Measurements from ENCODE around the gene ITGA6.

The ITGA6 gene

DNA sequence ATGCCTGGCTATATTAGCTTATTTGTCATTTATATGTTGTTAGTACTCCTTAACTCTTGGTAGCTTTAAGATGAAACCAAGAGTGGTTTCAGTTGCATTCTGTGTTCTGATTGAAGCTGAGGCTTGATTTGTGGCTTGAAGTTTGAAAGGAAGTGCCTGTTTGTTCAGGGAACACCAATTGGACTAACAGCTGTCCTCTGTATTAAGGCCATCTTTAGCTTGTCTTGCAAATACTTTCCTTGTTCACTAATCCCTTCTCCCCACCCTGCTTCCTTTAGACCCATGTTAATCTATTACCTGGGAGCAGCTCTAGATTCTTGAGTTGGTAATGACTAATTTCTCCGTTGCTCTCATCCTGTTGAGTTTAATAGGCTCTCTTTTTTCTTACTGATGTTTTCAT, 13.4 kb downstream of the ITGA6 start:
- no peak for DNase-seq (ENCODE audit: low spot score)

DNA sequence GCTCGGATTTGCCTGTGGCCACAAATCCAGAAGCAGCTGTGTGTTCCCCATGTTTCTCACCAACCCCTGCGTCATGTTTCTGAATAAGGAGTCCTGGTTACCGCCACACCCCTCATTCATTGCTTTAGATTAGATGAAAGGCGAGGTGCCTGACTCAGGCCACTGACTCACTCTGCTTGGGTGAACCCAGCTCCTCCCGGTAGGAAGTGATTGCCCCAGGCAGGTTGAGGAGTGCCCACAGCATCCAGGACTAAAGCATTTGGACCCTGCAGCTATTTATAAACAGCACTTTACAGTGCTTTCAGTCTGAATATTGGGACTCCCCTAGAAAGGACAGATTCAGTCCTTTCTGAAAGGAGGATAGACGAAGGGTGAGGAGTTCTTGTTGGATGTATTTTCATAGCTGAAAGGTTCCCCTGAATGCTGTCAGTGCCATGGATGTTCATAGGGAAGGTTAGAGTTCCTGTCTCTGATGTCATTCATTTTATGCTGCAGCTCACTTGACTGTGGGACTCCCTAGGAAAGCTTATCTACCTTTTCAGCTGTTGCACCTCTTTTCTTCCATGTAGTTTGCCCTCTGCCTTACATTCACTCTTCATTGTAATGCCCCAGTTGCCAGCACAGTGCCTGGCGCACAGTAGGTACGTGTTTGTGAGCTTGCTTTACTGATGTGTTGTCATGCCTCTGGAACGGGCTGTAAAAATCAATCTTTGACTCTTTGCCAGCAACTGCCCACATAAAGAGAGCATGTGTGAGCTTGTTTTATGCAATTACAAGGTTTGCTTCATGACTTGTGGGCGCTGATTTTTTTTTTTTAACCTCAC, 14.9 kb downstream of the ITGA6 start:
- peak; percentile 89 for DNase-seq (ENCODE audit: low spot score)

DNA sequence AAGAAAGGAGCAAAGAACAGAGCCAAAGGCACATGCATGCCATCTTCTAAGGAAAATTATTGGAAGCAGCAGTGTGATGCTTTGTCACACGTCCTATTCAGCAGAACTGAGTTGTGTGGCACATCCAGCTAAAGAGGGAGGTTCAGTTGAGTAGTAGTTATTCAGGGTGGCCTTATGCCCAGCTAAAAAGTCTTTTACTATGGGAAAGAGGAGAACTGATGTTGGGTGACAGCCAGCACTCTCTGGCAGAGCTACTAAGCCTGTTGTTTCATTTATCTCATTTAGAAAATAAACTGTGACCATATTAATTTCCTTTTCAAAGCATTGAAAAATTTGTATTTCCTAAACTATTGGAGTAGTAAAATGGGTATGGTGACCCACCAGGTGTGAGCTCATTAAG, 18.5 kb downstream of the ITGA6 start:
- DNase-seq (ENCODE audit: low spot score), result no peak

DNA sequence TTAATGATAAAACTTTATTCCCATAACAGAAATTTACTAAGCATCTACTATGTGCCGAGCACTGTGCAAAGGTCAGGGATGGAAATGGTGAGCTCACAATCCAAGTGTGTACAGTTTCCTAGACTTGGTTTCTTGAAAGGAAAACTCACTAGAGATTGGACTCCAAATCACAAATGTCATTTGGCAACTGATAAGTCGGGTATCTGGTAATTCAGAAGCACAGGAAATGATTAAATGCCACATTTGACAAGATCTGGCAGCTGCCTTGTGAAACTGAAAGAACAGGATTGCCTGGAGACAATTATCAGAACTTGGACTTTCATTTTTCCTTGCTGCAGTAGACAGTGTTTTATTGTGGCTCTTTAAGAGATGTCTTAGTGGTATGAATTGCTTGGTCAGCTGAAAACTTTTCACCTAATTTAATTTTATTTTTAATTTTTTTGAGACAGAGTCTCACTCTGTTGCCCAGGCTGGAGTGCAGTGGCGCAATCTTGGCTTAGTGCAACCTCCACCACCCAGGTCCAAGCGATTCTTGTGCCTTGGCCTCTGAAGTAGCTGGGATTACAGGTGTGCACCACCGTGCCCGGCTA, 19.2 kb downstream of the ITGA6 start:
- no peak for DNase-seq (ENCODE audit: low spot score)

DNA sequence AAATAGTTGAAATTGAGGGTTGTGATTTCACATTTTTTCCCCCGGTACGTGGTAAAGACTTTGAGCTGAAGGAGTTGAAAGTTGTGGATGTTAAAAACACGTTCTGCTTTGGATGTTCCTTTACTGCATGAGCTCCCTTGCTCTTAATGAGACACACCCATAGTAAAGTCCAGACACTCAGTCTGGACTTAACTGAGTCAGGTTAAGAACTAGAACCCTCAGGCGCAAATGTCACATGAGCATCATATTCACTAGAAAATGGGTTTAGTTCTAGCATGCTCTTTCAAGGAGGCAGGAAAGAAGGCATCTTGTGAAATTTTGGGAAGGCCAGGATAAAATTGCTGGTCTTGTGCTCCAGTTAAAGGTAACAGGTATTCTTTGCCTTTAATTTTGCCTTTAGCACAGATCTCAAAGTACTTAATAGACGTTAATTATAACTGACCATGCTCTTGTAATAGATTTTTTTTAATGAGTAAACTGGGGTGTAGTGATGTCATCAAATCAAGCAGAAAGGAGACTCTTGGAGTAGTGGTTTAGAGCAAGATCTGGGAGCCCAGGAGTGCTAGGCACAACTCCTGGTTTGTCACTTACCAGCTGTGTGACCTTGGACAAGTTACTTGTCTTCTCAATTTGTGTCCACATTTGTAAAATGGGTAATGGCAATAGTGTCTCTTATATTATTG, 20.6 kb downstream of the ITGA6 start:
- DNase-seq (ENCODE audit: low spot score), result no peak

DNA sequence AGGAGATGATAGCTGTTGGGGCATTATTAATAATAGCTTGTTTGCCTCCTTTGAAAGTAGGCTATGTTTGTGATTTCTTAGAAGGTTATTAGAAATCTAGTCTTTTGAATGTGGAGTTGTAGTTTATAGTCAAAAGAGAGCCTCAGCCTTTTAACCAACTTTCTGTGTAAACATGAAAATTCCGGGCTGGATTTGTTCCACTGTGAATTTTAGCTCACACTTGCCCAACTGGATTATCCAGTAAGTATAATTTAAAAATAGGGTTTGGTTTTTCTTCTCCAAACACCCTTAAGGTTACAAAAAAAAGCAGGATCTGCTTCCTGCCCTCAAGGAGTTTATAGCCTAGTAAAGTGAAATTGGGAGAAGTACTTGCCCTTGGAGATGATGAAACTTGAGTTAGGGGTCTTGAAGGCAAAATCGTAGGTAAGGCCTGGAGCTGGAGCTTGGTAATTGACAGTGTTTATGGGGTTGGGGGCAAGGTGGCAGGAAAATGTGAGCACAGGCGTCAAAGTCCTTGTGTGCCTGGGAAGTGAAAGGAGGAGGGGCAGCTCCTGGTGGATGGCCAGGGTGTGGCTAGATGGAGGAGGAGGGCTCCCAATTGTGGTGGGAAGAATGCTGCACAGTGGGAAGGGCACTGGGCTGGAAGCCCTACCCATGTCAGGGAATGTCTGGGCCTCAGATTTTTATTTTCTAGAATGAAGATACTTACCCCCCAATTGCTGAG, 21.3 kb downstream of the ITGA6 start:
- no peak for DNase-seq (ENCODE audit: low spot score)

DNA sequence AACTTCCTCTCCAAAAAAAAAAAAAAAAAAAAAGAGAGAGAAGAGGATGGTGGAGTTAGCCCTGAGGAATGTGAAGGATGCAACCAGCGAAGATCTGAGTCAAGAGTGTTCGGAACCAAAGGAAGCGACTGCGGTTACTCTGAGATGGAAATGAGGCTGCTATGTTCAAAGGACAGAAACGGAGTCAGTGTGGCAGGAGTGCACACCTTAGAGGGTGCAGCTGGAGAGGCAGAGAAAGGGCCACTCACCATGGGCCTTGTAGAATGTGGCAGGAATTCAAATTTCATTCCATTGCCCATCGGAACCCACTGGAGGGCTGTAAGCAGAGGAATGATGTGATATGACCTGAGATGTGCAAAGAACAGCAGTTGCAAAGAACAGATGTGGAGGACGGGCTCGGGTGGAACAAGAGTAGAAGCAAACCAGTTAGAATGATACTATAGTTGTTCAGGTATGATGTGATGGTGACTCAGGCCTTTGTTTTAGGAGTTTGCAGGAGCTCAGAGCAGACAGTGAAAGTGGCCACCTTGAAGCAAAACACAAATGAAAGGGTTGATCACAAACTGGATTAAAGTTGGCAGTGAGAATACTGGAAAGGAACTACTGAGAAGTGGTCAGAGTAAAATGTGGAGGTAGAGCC, 22.6 kb downstream of the ITGA6 start:
- peak; percentile 48 for DNase-seq (ENCODE audit: low spot score)

DNA sequence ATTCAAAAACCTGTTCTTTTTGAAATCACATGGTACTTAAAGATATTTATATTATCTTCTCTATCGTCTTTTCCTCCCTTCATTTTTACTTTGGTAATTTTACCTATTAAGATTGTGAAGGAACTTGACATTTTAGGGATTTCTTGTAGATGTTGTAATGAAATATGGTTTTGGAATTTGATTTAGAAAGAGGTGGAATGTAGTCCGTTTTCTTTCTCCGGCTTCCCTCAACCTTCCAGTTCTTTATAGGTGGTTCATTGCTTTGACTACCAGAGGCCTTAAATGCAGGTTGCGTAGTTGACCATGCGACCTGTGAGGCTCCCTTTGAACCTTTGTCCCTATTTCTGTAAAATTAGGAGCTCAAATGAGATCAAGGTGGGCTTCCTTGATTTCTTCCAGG, 24.5 kb downstream of the ITGA6 start:
- no peak for DNase-seq (ENCODE audit: low spot score)

DNA sequence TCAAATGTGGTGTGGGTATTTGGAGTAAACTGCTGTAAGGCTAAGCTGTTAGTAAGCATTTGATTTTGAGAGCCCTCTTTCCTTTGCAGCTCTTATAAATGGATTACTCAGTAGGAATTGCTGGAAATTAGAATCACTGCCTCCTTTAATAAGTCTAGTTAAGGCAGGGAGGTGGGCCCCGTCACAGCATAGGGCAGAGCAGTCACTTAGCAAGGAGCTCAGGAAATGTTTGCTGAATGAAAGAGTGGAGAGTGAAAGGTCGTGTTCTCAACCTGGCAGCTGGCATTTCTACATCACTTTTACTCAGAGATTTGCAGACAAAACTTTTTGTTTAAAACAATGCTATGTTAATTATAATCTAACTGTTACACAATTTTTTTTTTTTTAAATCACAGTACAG, 25.5 kb downstream of the ITGA6 start:
- no peak for DNase-seq (ENCODE audit: low spot score)

DNA sequence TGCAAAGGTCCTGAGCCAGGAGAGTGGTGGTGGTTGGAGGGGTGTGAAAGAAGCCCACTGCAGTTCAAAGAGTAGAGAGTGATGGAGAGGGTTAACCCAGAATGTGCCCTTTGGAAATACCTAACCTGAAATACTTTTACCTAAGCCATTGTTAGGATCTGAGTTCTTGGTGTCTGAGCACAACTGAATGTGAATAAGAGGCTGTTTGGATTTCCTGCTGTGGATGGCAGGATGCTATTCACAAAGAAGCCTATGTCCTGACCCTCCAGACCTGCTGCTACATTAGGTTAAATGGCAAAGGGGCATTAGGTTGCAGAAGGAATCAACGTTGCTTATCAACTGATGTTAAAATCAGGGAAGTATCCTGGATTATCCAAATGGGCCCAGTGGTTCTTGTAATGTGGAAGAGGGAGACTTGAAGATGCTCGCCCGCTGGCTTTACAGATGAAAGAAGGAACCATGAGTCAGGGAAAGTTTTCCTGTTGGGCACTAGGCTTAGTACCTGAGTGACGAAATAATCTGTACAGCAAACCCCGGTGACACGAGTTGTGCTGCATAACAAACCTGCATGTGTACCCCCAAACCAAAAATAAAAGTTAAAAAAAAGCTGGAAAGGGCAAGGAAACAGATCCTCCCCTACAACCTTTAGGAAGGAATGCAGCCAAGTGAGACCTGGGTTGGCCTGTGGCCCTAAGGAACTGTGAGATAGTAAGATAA, 27.2 kb downstream of the ITGA6 start:
- DNase-seq (ENCODE audit: low spot score), result no peak

DNA sequence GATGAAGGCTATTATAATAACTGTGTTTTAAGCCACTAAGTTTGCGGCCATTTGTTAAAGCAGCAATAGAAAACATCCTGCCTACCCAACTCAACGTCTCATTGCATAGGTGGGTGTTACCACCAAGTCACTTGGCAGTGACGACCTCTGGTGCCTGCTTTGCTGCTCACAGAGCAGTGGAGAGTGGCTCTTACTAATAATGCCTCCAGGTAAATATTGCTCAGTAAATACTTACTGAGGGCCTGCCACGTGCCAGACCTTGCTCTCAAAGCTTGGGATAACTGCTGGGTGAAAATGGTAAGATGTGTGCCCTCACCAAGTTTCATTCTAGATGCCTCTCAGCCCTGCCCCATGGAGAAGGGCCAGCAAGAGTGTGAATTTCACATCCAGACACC, 27.7 kb downstream of the ITGA6 start:
- no peak for DNase-seq (ENCODE audit: low spot score)

DNA sequence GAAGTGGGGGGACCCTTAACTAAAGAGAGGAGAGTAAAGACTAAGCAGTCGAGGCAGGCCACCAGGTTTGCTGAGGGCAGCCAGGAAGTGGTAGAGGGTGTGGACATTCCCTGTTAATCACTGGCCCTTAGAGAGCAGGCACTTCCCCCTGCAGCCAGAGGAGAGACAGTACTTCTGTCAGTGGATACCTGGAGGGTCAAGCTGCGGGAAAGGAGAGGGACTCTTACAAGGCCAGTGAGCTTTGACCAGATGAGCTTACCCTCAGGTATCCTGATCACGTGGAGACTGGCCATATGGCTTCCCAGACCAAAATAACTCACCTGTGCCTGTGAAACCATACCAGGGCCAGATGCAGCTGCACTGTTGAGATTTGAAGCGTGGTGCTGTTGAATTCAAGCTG, 28.6 kb downstream of the ITGA6 start:
- DNase-seq (ENCODE audit: low spot score), result peak; percentile 18

DNA sequence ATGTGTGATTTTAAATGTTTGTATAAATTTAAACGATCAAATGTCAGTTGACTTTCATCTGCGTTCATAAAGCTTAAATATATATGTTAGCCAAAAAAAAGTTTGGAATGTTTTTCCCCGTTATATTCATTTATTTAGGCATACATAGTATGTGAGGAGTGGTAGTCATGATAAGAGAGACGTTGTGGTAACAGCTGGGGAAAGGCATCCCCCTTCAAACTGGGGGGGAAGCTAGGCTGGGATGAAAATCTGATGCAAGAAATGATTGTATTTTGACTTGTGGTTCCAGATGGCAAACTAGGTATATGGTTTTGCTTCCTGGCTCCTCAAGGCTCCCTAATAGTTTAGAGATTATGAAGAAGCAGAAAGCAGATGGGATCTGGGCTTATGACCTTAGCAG, 30.1 kb downstream of the ITGA6 start:
- no peak for DNase-seq (ENCODE audit: low spot score)

DNA sequence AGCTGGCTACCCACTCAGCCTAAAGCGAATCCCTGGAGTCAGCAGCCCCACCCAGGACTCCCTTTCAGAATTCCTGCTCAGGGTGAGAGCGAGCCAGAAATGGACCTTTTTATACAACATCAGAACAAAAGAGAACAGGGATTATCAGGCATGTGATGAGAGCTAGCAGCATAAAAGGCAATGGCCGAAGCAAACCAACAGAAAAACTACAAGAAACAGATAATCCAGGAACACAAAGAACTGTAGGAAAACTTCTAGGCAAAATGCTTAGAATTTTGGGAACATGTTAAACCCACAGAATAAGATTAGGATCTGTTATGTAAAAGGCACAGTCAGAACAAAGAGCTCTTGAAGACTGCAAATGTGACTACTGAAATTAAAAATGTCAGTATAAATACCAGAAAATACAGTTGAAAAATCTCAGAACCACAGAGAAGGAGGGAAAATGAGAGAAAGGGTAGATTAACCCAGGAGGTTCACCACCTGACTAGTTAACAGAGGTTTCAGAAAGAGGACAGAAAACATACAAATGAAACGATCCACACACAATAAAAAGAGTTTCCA, 31.3 kb downstream of the ITGA6 start:
- DNase-seq (ENCODE audit: low spot score), result no peak

DNA sequence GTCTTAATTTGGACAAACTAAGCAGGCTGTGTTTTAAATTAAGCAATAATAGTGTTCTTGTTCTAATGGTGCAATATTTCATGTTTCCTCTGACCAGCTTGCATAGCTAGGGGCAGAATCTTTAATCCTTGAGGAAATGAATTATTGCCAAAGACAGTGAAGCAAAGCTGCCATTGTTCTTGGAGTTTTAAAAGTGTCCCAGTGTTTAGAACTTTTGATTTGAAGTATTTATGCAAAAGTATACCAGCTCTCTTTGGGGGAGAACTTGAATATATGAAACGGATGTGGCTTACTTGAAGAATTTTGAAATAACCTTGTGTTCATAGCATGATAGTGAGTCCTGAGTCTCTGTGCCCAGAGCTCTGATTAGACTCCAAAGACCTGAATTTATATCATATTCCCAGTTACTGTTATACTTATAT, 33.4 kb downstream of the ITGA6 start:
- no peak for DNase-seq (ENCODE audit: low spot score)

DNA sequence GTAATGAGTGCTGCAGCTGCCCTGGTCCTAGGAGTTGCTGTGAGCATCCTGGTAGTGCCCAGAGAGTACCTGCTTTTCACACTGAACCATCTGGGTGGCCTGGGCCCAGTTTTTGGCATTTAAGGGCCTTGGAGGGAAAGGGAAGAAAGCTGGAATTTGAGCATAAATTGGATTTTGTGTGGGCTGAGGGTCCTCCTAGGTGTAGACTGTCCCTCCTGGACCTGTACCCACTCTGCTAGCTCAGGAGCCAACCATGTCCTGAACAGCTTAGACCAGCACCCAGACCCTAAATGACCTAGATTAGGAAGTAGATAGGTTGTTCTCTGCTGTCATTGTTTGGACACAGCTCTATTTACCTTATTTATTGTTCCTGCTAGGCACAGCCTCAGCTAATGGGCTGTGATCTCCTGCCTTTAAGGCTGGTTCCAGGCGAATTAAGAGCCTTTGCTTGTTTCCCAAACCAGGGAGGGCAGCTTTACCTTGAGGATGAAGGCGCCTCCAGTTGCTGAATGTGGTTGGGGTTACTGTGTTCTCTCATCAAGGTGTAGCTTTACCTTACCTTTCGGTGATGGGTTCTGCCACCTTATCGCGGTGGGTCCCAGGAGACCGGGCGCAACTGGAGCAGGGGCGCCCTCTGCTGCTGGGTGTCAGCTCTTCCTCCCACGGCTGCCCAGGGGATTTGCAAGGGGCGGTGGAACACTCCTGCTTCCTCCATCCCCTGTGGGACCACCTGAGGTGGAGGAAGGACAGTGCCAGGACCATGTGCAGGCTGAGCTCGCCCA, 34.4 kb downstream of the ITGA6 start:
- DNase-seq (ENCODE audit: low spot score), result peak; percentile 67

DNA sequence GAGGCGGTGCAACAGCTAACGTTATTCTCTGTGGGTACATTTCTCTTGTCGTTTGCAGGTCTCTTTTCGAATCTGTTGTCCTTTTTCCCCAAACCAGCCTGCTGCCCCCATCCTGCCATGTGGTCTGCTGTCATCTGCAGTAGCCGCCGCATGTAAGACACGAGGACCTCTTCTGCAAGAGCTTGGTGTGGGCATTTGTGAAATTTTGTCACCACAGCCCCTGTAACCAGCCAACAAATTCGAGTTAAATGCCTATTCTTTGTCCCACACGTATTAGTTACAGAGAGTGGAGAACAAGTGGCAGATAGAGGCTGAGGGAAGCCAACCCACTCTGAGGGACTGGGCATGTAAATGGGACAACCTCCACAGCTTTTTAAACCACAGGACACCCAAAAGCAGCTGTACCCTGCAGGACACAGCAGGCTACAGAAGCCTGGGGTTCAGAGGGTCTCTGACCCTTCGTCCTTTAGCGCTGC, 35.0 kb downstream of the ITGA6 start:
- DNase-seq (ENCODE audit: low spot score), result no peak

DNA sequence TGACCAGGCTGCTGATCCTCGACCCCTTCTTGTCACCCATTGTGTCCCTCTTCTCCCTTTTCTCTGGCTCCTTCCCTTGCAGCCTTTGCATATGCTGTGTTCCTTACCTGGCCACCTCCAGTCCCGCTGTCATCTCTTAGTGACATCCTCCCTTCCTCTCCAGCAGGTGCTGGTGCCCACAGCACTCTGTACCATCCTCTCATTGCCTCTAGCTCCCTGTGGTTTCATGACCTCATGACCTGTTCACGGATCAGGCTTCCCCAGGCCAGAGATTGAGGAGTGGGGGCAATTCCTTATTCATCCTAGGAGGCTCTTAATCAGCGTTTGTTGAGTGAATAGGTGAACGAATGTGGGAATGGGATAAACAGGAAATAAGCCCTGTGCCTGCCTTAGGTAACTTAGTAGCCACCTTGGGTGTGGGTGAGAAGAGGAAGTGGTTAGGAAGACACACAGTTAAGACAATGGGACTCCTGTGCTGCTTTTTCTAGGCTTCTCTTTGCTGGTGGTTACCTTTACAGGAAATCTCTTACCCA, 35.5 kb downstream of the ITGA6 start:
- DNase-seq (ENCODE audit: low spot score), result no peak

DNA sequence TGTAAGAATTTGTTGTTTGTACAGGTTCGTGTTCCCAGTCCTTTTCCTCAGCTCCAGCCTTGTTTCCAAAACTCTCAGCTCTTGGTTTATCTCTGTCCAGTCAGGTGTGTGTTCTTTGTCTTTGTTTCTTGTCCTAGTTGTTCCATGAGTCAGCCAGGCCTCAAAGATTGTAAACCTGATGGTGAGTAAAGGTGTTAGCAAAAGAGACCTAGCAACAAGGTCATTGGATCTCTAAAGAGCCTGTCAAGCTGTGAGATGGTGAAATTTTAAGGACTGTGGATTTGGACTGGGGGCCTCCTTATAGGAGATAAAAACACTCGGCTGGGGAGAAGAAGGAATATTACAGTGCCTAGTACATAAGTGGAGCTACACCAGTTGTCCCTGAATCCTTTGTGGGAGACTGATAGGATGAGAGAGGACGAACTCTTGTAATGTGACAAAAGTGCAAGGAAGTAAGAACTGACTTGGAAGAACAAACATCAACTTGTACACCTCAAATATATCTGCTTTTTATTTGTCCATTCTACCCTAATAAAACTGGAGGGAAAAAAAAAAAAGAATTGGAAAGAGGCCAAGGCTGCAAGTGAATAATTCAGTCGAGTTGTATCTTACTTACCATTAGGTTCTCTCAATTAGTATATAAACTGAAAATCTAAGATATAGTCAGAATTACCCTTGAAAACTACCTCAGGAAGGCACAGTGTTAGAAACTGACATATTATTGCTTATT, 37.2 kb downstream of the ITGA6 start:
- DNase-seq (ENCODE audit: low spot score), result no peak
